ENCODE data around the gene PPBP.

Gene PPBP, protein sequence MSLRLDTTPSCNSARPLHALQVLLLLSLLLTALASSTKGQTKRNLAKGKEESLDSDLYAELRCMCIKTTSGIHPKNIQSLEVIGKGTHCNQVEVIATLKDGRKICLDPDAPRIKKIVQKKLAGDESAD

DNA sequence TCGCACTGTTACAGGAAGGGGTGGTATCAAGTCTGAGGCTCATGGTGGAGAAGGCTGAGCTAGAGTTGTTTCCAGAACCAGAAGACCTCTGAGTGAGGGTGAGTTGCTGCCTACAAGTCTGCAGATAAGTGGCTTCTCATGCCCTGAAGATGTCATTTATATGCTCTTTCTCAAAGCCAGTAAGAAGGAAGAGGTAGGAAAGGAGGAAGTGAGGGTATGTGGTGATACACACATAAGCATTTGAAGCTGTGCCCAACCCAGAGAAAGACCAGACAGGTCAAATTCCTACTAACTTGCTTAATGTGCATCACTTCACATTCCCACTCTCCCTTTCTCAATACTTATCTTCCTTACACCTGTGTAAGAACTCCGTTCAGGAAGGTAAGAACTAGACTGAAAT is at the start of gene PPBP:
PPBP (minus strand) TSS at position 130 of the 400 bp plus-strand sequence; CDS start at position 43, 87 bp downstream.
- no peak for DNase-seq (ENCODE audit: extremely low read depth in 1 of 2, low read depth in 1 of 2)

DNA sequence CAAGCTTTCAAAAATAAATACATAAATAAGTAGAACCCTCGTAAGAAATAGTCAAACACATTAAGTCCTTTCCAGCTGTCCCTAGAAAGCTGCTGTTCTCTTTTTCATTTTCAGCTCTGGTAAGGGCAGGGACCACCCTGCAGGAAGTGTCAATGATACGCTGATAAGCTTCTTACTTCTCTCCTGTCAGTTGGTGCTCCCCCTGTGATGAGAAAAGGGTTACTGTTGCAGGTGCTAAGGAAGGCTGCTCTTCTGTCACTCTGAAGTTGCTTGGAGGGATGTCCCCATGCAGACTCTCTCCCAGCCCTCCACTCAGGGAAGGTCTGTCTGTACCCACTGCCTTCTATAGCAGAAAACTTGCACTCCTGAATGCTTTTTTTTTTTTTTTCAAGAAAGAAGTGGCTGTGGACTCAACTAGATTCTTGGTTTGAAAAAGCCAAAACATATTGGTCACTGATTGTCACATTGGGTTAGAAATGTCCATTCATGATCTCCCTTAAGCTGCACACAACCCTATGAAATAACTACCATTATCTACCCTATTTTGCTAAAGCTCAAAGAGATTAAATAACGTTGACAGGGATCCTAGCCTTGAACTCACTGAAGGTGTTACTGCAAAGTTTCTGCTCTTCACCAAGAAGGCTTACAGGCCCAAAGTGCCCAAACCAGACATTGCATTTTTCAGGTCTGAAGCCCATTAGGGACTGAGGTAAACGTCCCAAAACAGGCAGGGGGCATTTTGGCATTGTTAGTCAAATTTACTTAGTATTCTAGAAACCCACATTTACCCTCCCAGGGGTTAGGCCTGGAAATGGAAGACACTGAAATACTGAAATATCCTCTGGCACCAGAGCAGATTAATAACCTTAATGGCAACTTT is 49.3 kb upstream of the PPBP start:
- DNase-seq (ENCODE audit: extremely low read depth in 1 of 2, low read depth in 1 of 2) = no peak

- no peak for DNase-seq (ENCODE audit: extremely low read depth in 1 of 2, low read depth in 1 of 2)
These were observed 45.7 kb upstream of the PPBP start for GRCh38 chr4:74033739-74034138.

DNA sequence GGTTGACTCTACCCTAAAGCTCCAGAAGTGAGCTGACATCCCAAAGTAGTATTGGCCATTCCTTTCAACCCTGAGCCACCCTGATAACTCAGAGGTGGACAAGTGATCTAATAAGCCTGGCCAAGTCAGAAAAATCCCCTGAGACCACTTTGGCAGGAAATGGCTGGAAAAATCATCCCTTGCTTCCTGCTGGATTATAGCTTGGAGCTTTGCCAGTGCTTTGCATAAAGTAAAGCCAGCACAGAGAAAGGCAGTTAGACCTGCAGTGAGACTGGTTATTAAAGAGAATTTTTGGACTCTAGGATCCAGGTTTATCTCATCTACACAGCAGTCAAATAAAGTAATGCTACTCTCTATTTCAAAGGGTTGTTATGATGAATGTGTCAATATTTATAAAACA is 44.1 kb upstream of the PPBP start:
- no peak for DNase-seq (ENCODE audit: extremely low read depth in 1 of 2, low read depth in 1 of 2)

DNA sequence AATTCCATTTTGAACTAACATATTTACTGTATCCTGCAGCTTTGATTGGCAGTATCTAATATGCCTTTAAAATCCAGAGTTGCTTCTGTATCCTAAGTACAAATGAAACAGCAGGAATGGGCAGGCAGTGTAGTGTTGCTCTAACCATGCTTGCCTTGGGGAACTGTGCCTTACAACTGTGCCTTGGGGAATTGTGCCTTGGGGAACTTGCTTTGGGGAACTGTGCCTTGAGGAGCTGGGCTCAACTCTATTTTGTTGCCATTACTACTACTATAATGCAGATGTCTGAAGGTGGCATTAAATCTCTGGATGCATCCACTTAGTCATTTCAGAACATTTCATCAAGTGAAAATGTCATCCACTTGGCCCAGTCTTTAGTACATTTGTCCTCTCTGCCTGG is 43.6 kb upstream of the PPBP start:
- no peak for DNase-seq (ENCODE audit: extremely low read depth in 1 of 2, low read depth in 1 of 2)

- no peak for DNase-seq (ENCODE audit: extremely low read depth in 1 of 2, low read depth in 1 of 2)
These were observed 42.3 kb upstream of the PPBP start for GRCh38 chr4:74030285-74030684.

- DNase-seq (ENCODE audit: extremely low read depth in 1 of 2, low read depth in 1 of 2) = no peak
These were observed 40.5 kb upstream of the PPBP start for GRCh38 chr4:74028504-74028903.

DNA sequence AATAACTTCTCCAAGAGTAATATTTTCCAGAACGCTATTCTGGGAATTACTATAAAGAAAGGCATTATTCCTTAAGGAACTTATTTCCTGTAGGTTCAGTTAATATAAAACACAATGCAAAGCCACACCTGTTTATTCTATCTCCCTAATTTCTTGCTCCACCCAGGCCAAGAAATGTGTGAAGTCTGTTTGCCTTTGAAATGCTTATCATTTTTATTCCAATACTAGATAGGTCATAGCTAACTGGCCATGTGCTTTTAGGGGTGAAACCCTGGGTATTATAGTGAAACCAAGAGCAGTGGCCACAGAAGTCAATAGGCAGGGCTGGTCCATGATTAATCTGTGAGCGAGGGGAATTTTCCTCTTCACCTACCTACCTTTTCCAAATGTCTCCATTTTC is 35.7 kb upstream of the PPBP start:
- no peak for DNase-seq (ENCODE audit: extremely low read depth in 1 of 2, low read depth in 1 of 2)

- DNase-seq (ENCODE audit: extremely low read depth in 1 of 2, low read depth in 1 of 2) = no peak
These were observed 33.6 kb upstream of the PPBP start for GRCh38 chr4:74021601-74022000.

DNA sequence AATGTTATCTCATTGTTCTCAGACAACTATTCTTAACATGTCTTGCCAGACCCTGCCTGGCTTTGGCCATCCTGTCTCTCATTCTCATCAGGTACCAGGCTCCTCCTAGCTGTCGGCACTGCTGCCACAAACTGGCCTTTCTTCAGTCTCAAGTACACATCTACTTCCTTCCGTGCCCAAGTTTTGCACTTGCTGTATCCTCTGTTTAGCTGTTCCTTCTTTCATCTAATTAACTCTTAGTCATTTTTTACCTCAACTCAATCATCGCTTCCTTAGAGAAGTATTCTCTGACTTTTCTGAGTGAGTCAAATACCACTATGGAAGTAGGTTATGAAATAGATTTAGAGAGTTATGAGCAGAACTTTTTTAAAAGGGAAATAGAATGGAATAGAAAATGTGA is 30.8 kb upstream of the PPBP start:
- DNase-seq (ENCODE audit: extremely low read depth in 1 of 2, low read depth in 1 of 2) = no peak

GRCh38 chr4:74018116-74018515 is 30.1 kb upstream of the PPBP start:
- DNase-seq (ENCODE audit: extremely low read depth in 1 of 2, low read depth in 1 of 2) = no peak

DNA sequence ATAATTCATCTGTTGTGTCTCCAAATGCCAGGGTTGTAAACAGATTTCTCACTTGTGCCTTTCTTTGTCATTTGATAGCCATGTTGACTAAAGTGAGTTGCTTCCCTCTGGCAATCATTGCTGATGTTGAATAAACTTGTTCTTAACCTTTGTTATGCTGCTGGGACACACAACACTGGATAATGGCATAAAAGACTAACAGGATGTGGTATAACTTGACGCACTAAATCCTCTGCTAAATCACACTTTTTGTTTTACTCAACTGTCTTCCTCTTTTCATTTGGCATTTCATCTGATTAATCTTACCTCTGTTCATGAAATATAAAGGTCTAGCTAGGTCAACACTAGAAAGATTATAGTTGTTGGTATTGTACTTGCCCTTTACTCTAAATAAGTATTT is 28.1 kb upstream of the PPBP start:
- no peak for DNase-seq (ENCODE audit: extremely low read depth in 1 of 2, low read depth in 1 of 2)

- no peak for DNase-seq (ENCODE audit: extremely low read depth in 1 of 2, low read depth in 1 of 2)
These were observed 27.3 kb upstream of the PPBP start for GRCh38 chr4:74015126-74015780.

DNA sequence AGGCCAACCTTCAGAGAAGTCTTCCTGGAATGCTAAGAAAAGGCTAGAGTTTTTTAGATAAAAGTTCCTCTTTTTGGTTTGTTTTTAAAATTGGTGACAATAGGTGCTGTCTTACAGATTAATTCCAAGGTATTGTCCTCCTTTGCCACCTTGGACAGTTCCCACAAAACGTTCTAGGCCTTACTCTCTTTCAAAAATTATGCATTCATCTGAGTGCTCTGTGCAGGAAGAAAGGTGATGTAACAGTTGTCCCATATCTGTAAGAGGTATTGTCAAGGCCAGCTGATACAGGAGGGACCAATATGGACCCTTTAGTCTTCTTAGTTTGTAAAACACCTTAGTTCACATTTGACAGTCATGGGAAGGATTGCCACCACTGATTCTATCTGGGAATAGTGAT is 26.3 kb upstream of the PPBP start:
- no peak for DNase-seq (ENCODE audit: extremely low read depth in 1 of 2, low read depth in 1 of 2)

GRCh38 chr4:74013264-74013663 is 25.3 kb upstream of the PPBP start:
- no peak for DNase-seq (ENCODE audit: extremely low read depth in 1 of 2, low read depth in 1 of 2)

DNA sequence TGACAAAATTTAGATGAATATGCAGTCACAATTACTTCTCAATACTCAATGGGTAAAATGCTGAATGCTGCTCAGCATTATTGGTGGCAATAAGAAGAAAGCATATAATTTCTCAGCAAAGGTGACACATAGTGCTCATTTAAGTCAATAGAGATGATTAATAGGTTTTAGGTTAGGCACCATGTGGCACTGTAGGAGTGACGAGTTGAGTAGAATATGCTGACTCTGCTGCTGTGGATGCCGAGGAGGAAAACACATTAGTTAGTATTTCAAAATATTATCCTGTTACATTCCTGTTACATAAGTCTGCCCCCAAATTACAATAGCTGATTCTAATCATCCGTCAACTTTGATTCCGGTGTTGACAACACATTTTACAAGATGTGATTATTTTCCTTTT is 24.1 kb upstream of the PPBP start:
- DNase-seq (ENCODE audit: extremely low read depth in 1 of 2, low read depth in 1 of 2) = no peak

DNA sequence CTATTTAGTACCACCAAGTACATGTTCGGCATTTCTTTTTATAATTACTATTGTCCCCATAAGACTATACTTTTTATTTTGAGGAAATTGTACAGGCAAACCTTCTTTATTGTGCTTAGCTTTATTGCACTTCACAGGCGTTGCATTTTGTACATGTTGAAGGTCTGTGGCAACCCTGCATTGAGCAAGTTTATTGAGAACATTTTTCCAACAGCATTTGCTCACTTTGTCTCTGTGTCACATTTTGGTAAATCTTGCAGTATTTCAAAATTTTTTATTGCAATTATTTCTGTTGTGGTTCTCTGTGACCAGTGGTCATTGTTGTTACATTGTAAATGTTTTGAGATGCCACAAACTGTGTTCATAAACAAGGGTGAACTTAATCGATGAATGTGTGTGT is 21.3 kb upstream of the PPBP start:
- DNase-seq (ENCODE audit: extremely low read depth in 1 of 2, low read depth in 1 of 2) = no peak

GRCh38 chr4:74006009-74006476 is 18.1 kb upstream of the PPBP start:
- DNase-seq (ENCODE audit: extremely low read depth in 1 of 2, low read depth in 1 of 2) = no peak

GRCh38 chr4:74005528-74005927 is 17.5 kb upstream of the PPBP start:
- no peak for DNase-seq (ENCODE audit: extremely low read depth in 1 of 2, low read depth in 1 of 2)

GRCh38 chr4:74004668-74005067 is 16.7 kb upstream of the PPBP start:
- DNase-seq (ENCODE audit: extremely low read depth in 1 of 2, low read depth in 1 of 2) = no peak

DNA sequence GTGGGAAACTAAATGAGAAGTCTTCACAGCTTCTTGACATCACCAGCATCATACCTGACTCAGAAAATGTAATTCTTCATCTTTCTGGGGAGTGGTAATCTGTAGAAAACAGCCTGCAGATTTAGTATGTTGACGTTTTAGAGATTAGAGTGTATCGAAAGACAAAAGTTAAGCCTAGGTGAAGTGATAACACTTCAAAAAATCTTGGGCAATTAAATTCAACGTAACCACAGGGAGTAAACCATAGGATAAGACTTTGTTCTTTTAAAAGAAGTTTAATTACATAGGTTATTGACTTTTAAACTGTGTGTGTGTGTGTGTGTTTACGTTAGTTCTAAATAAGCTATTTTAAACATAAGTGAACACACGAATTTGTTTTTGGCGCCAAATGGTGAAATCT is 12.3 kb upstream of the PPBP start:
- no peak for DNase-seq (ENCODE audit: extremely low read depth in 1 of 2, low read depth in 1 of 2)

All from stimulated activated CD8-positive, alpha-beta memory T cell treated with anti-CD3 and anti-CD28 coated beads, Interleukin-7, amount 100 ng/mL, for 48 hours (primary cell).